Muscle of back (tissue), 11 donors: ENCODE results near the gene GNG12. TPM values are rescaled to one million over a fixed set of nuclear protein-coding genes. Genes with fewer than 3 reads are reported as not detected.

Source experiments
- DNase-seq, 3 donors: peaks; one replicate each; pipeline versions ENCODE4 v3.0.0 to v3.0.0-alpha.2; 2013
- polyA plus RNA-seq, 10 donors: library from polyadenylated mRNA; unstranded; fragments of 120-200 nt; gene quantifications; one replicate each; pipeline ENCODE4 v1.2.1, GENCODE V29; 2013; ENCODE audit not compliant: insufficient read length in 10 of 10

GNG12 gene
- polyA plus RNA-seq, 10 donors = 44.8 to 64.6 (median 50.6) TPM

DNA sequence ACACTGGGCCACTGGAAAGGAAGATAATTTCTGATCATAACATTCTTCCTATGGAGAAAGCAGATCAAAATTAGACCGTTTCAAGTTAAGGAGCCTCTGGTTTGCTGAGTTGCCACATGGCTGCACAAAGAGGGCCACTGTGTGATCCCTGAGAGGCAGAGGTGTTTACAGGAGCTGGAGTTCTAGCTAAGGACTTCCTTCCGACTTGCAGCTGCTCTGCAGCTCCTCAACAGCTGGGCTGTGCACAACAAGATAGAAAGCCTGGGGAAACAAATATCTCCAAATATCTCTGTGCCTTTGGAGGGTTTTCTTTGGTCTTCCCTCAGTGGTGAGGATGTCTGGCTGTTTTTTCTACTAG lies 121.4 kb downstream of the GNG12 start:
- no peak for DNase-seq

DNA sequence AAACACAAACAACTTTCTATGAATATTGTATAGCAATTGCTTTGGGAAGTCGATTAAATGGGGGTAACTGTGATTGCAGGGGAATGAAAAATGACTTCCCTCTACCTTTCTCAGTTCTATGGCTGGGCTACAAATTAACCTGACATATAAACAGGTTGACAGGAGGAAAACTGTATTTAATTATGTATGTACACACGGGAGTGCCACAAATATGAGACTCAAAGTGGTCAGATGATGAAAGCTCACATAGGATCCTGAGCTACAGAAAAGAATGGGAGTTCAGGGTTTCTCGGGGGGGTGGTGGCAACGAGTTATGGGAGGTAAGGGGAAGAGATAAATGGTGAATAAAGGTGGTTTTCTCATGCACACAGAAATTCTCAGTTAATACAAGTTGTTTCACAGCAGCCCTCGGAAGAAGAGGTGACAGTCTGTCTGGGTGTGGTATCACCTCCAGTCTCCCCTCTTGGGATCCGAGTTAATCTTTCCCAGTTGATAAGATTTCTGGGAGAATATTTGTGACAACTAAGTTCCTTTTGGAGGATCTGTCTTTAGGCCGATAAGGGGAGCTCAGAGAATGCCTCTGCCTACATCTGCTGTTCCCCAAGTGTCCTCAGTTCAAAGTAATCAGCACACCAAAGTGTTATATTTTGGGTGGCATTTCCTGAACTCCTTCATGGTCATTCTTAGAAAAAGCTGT lies 122.0 kb downstream of the GNG12 start:
- DNase-seq = no peak

DNA sequence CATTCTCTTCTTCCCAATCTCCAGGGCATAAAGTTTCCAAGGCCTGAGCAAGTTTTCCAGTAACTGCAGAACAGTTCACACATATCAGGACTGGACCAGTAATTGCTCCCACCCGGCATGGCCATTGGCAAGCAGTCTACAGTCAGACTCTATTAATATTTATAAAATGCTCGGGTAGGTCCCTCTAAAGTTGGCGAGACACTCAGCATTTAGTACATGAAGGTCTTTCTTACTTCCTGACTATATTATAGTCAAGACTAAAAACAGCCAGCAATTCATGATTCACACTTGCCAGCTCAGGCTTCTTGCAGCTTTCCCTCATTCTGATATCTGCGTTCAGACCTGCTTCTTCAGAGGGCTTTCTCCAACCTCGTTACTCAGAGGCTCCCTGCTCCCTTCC lies 122.8 kb downstream of the GNG12 start:
- DNase-seq = no peak

DNA sequence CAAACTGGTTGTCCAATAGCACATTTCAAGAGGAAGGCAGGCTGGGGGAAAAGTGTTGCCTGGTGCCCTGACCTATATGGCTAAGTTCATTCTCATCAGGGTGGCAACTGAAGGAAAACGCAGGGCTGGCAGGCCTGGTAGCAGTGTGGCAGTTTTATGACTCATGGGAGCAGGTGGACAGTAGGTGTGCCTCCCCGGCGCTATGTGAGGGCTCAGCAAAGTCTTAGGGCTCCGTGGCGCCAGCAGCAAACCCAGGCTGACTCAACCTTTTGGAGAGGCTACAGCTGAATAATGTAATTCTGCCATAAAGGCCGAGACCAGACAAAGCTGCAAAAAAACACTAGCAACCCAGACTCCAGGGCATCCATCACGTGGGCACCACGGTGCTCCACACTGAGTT lies 124.7 kb downstream of the GNG12 start:
- DNase-seq = no peak

DNA sequence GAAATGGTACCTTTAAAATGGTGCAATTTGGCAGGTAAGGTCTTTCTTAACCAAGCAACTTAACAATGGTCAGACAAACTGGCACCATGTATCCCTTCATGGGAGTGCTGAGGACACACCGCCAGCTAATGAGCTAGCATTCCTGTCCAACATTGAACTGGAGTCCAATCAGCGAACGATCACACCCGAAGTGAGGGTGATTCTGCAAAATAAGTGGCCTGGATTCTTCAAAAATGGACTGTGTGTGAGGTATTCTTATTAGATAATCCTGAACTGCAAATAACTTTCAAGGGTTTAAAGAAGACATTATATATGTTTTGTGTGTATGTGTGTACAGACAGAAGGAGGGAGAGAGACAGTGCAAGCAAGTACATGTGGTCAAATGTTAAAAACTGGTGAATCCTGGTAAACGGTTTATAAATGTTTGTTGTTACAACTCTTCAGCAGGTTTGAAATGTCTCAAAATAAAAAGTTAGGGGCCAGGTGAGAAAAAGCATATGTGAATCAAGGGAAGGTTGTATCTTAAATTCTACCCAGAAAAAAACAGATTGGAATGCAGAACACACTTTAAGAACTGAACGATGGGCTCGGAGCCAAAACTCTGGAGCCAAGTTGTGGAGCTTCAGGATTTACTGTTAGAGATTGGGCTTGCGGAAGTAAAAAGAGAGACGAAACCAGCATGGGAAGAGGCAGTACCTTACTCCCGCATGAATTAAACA lies 127.4 kb downstream of the GNG12 start:
- peak in 1 of 3 donors; percentile 49 for DNase-seq

DNA sequence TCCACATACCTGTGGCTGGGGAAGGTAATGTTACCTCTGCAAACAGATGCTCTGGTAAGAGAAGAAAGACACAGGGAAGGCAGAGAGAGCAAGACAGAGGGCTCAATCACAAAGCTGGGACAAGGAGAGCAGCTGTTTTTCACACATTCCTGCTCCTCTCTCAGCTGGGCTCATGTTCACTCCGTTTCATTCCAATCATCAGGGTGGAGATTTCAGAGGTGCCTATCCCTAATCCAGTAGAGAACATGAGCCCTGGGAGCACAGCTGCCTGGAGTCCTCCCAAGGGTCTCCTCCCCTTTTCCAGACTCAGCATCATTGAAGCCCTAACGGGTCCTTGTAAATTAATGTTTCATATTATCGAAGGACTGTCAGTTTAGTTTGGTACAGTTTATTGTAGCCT lies 128.9 kb downstream of the GNG12 start:
- DNase-seq = peak in 1 of 3 donors; percentile 26

DNA sequence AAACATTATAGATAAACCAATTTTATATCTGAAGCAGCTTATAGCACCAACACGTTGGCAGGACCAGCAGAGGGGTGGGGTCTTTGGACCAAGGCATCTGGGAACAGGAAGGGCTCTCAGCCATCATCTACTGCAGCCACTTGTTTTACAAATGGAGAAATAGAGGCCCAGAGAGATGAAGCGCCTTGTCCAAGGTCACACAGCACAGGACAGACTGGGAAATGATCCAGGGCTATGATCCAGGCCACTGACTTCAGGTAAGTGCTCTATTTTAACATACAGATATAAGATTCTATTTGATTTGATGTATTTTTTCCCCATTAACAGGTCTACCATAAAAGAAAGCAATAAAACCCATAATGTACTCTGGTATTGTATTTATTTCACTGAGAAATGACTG lies 131.4 kb downstream of the GNG12 start:
- DNase-seq = no peak

DNA sequence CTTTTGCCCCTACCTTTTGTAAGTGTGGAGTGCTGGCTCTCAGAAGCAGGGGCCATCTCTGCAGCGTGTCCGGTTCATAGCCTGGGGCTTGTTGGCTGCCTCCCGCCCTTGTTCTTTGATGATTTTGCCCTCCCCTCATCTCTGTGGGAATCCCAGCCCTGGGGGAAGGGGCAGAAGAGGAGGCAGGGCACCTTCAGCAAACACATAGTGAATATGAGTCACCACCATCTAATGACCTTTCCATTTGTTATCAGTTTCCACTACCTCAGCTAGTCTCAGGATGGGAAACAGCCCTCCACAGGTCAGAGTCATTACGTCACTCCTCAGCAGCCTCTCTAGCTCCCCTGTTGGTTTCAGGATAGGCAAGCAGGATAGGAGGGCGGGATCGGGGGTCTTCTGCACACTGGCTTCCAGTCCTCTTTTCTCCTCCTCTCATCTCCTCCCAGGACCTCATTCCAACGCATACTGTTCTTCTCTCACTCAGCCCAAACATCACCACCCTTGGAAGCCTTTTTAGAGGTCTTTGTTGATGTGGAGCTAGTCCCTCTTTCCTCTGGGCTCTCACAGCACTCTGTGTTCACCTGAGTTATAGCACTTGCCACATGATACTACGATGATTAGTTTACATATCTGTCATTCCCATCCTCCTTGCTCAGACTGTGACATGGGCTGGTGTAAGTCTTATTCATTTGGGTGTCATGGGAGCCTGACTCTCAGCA lies 132.4 kb downstream of the GNG12 start:
- peak in 1 of 3 donors; percentile 42 for DNase-seq

DNA sequence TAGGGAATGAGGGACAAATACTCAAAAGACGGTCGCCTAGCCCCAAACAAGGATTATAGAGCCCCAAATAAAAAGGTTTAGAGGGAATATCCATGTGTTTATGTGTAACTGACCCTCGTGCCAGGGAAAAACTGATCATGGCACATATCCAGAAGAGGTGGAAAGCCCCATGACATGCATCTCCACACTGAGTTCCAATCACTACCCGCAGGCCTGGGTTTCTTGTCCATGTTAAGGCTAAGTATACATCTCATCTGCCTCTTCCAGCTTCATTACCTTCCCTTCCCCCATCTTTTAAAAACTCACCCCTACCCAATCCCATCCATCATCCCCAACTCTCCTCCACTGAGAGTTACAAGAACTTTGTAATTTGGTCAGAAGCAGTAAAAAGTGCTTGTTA lies 133.0 kb downstream of the GNG12 start:
- DNase-seq = no peak

DNA sequence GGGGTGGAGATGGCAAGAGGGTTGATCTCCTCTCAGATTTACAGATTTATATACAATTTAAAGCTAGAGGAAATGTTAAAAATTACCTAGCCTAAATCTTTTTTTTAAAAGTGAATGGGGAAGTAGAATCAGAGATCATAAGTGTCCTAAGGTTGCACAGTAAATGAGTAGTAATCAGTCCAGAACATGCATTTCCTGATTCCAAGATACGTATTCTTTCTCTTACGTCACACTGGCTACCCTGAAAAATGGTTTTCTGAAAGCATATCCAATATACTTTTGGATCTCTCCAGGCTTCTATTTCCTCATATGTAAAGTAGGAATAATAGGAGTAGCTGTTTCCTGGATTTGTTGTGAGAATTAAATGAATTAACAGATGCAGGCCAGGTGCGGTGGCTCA lies 136.6 kb downstream of the GNG12 start:
- no peak for DNase-seq

DNA sequence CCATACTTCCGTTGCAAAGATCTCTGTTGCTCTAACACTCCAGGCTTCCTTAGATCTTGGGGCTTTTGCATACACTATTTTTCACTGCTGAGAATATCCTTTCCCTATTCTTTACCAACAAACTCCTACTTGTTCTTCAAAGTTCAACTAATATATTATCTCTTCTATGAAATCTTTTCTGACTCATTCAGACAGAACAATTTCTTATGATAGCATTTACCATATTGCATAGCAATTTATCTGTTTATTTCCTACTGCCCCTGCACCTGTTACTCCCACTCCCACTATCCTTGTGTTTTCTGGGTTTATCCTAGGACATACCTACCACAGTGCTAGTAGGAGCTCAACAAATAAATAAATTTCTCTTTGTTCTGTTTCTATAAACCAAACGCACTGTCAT lies 137.3 kb downstream of the GNG12 start:
- no peak for DNase-seq

DNA sequence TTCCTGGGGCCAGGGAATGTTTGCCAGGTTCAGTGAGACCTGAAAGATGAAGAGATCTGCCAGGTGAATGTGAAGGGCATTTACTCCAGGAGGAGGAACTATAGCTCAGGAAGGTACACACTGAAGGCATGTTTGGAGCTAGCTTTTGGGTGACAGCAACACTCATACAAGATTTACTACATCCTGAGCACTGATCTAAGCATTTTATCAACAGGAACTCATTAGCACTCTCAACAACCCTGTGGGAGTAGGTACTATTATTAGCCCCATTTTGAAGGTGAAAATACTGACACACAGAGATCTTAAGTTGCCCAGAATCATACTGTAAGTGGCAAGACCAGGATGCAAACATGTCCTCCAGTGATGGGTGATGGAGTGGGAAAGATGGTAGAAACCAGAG lies 141.6 kb downstream of the GNG12 start:
- no peak for DNase-seq

DNA sequence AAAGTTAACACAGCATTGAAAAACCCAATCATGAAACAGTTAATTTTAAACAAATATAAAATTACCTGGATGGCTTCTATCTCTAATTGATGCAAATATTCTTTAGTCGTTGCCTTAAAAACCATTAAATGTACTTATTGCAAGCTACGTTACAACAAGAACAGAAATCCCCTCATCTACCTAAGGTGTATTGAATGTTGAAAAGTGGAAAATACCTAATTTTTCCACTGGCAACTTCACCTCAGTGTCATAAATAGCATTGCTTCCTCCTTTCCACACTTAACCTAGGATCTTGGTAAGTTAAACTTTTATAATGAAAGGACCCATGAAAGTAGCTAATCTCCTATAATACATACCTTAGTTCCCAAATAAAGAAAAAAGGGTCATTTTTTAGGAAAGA lies 142.9 kb downstream of the GNG12 start:
- no peak for DNase-seq

DNA sequence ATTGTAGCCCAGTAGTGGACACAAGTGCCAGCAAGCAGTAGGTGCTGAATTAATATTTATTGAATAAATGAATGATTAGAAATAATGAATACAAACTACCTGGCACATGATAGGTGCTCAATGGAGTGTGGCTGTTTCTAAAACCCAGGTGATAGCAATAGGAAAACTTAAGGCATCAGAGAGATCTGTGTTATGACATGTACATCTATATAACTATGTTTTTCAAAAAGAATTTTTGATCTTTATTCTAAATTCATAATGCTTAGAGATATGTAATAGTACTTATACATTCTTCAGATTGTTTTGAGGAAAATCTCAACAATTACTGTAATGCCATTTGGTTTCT lies 143.3 kb downstream of the GNG12 start:
- DNase-seq = no peak

DNA sequence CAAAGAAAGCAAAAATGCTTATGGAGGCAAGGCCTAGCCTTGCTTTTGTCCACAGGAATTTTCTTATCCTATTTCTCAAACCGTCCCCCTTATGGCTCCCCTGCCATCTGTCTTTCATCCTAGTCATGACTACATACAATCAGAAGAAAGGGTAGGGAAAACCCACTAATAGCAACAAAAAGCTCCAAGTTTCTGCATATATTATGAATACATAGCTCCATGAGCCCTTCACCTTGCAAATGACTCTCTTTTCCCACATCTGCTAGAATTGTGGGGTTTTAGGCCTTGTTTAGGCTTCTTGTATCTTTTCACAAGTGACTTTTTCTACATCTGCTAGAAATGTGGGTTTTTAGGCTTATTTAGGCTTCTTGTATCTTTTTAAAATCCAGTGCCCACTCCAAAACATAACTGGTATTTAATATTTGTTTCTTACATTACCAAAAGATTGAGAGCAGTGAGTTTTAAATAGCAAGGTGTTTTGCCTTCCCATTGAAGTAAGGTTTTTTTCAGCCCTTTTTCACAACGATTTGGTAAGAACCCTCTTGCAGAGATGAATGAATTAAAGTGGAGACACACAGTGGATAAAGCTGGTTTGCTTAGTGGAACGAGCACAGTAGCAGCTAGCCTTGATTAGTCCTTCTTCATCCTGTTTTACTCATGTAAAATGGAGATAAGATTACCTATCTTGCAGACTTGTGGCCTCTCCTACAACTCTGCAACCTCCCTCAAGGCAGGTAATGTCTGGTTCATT lies 143.8 kb downstream of the GNG12 start:
- DNase-seq = no peak

DNA sequence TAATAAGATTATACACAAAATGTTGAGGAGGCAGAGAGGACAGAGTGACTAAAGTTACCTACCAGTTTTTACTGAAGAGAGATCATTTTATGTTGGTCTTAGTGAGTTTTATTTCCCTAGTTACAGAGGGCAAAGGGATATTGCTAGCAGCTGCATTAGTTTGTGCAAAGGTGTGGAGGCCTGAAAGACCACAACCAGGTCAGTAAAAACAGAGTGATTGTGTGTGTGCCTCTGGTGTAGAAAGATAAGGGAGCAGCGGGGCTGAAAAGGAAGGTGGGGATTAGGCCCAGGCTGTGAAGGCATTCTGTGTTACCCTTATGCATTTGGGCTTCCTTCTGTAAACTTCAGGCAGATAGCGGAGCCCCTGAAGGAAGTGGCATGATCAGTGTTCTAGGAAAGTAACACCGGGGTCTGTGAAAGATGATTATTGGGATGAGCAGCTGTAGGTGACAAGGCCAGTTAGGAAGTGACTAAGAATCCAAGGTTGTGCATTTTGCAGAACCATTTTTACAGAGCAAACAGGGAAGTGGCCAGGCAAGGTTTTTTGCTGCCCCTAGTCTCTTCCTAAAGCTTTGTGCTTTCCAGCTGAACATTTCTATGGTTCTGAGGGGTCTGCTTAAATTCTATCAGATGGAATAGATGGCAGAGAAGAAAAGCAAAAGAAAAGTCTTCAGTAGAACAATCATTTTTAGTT lies 144.6 kb downstream of the GNG12 start:
- DNase-seq = no peak

DNA sequence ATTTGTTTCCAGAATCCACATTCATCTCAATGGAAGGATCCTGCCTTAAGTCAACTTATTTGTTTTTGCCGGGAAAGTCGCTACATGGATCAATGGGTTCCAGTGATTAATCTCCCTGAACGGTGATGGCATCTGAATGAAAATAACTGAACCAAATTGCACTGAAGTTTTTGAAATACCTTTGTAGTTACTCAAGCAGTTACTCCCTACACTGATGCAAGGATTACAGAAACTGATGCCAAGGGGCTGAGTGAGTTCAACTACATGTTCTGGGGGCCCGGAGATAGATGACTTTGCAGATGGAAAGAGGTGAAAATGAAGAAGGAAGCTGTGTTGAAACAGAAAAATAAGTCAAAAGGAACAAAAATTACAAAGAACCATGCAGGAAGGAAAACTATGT lies 145.6 kb downstream of the GNG12 start:
- peak in 1 of 3 donors; percentile 68 for DNase-seq

DNA sequence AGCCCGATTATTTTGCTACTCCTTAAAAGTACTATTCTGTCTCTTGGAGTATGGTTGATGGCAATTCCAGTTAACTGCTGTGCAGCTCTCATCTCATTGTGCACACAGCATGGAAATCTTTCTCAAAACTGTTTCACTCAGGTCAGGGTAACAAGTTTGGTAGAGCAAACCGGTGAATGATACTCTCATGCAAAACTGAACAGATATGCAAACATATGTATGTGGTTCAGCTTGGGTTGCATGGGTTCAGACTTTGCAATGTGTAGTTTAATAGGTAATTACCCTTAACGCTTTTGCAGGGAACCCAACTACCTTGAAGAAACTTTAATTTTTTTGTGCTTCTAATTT lies 146.1 kb downstream of the GNG12 start:
- DNase-seq = no peak

DNA sequence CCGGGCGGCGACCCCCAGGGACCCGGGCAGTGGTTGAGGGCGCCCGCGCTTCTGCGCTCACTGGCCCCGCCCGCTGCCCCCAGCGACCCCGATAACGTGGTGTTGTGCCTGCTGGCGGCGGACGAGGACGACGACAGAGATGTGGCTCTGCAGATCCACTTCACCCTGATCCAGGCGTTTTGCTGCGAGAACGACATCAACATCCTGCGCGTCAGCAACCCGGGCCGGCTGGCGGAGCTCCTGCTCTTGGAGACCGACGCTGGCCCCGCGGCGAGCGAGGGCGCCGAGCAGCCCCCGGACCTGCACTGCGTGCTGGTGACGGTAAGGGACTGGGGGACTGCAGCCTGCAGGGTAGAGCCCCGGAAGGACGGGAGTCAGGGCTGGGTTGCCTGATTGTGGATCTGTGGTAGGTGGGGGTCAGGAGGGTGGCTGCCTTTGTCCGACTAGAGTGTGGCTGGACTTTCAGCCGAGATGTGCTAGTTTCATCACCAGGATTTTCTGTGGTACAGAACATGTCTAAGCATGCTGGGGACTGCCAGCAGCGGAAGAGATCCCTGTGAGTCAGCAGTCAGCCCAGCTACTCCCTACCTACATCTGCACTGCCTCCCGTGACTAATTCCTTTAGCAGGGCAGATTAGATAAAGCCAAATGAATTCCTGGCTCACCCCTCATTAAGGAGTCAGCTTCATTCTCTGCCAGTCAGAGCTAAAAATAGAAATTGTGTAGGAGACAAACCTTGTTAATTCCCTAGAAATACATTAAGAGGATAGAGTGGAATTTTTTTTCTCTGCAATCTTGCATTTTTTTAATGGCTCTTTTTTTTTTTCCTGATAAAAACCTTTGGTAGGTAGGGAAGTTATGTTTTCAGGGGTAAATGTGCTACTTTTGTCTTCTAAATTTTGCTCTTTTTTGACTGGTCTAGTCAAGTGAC lies 146.7 kb downstream of the GNG12 start:
- peak; percentile 61 to 96 (median 87) for DNase-seq

DNA sequence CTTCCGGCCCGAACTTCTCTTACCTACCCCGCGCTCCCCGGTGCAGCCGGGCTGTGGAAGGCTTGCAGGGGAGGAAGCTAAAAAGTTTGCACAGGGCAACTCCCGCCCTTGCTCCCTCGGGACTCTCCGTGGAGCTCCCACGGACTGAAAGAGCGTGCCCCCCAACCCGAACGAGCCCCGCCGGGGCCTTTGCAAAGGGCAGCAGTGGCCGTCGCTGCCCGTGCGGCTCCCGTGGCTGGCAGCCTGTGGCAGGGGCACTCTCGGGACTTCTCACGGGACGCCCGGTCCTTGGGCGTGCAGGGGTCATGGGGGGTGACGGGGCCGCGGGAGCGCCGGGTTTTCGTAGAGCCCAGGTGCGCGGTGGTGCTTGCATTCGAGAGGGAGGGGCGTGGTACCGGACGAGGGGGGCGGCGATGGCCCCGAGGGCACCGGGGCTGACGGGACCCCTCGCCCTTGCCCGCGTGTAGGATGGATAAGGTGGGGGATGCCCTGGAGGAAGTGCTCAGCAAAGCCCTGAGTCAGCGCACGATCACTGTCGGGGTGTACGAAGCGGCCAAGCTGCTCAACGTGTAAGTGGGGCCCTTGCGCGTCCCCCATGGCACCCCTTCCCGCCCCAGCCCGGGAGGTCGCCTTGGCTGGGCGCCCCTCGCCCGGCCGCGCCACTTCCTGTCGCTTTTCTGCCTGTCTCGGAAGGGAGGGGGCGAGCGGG lies 147.6 kb downstream of the GNG12 start:
- DNase-seq = peak in 1 of 3 donors; percentile 78
